ENCODE results near the gene ADARB2. TPM values are rescaled to one million over a fixed set of nuclear protein-coding genes. Genes with fewer than 3 reads are reported as not detected.

The ADARB2 gene
- total RNA-seq, 2 donors from 2014 or later = 1.1 to 1.8 TPM

DNA sequence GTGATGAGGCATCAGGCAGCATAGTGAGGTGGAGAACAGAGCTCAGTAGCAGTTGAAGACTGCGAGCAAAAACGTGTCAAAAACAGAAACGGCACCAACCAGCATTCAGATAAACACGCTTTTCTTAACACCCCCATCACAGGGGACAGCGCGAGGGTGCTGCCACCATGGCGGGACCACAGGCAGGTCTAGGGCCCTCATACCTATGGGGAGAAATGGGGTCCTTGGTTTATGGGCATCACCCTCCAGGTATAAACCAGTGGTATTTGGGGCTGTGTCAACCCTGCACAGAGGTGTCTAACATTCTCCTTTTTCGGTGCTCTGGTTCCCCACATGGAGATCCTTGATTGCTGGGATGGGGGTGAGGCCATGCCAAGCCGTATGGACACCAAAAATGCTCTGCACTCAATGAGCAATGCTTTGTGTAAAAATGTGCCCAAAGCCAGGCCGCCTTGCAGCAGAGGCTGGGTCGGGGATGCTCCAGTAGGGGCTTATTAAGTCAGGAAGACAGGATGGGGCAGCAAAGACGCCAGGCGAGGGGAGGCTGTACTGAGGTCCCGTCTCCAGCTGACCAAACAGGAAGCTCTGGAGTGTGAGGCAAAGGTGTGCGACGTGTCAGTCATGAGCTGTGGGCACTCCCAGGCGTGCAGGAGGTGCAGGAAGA, 489.6 kb downstream of the ADARB2 start:
- TF ChIP-seq, protein P1, sequence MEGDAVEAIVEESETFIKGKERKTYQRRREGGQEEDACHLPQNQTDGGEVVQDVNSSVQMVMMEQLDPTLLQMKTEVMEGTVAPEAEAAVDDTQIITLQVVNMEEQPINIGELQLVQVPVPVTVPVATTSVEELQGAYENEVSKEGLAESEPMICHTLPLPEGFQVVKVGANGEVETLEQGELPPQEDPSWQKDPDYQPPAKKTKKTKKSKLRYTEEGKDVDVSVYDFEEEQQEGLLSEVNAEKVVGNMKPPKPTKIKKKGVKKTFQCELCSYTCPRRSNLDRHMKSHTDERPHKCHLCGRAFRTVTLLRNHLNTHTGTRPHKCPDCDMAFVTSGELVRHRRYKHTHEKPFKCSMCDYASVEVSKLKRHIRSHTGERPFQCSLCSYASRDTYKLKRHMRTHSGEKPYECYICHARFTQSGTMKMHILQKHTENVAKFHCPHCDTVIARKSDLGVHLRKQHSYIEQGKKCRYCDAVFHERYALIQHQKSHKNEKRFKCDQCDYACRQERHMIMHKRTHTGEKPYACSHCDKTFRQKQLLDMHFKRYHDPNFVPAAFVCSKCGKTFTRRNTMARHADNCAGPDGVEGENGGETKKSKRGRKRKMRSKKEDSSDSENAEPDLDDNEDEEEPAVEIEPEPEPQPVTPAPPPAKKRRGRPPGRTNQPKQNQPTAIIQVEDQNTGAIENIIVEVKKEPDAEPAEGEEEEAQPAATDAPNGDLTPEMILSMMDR (conservative IDR thresholded peaks at IDR 0.05) = no peak
- H3K4me1 Mint-ChIP-seq = no peaks in the 10 kb centered on the region
- no peaks in the 10 kb centered on the region for H3K36me3 Mint-ChIP-seq (ENCODE audit: low read depth)
- no peak overlapping the region for H3K9ac ChIP-seq (ENCODE audit: extremely low read depth, low read length, poor library complexity, severe bottlenecking)
- no peak overlapping the region for H3K4me3 ChIP-seq (ENCODE audit: low read length)
- no peaks in the 10 kb centered on the region for H3K36me3 ChIP-seq (ENCODE audit: control insufficient read depth, insufficient read depth, low read length)
- no peak overlapping the region for H3K27ac Mint-ChIP-seq
- DNase-seq = no peak
- H3K27ac ChIP-seq (ENCODE audit: low read depth, low read length) = no peak overlapping the region
- H3K4me3 Mint-ChIP-seq = no peak overlapping the region
- H3K27me3 Mint-ChIP-seq (ENCODE audit: insufficient read depth) = no peaks in the 10 kb centered on the region
- peaks cover 2% of the 10 kb centered on the region for H3K9me3 Mint-ChIP-seq
- WGBS, 2 experiments (ENCODE audit: insufficient coverage in 1 of 2, insufficient read length in 1 of 2) = 92 to 98% methylated on average over 11 to 17 of the region's 17 CpGs
- H3K9me3 ChIP-seq (ENCODE audit: control insufficient read depth, low read length) = no peaks in the 10 kb centered on the region
- H3K4me1 ChIP-seq (ENCODE audit: control insufficient read depth, insufficient read depth, low read length) = no peaks in the 10 kb centered on the region
- H3K27me3 ChIP-seq (ENCODE audit: control insufficient read depth, insufficient read depth, low read length, poor library complexity, severe bottlenecking) = no peaks in the 10 kb centered on the region

DNA sequence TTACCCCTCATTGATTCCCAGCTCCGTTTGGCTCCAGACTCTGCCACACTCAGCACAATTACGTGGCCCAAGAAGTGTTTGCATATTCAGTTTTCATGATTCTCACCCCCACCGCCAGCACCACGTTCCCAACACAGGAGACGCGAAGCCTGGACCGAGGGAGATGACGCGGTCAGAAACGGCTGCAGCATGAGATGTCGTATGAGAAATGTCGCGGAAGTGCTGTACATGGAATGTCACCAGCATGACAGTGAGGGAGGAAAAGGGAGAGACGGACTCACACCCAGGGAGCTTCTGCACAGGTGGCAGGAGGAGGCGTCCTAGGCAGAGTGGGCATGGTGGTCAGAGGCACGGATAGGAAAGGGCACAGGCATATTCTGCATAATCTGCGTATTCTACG, 492.8 kb downstream of the ADARB2 start:
- peak; percentile 41 for DNase-seq
- Mint-ChIP-seq H3K4me3 (no peak overlapping the region), H3K4me1 (peaks cover 2% of the 10 kb centered on the region), H3K36me3 (ENCODE audit: low read depth) (no peaks in the 10 kb centered on the region), H3K27me3 (ENCODE audit: insufficient read depth) (no peaks in the 10 kb centered on the region), H3K9me3 (peaks cover 14% of the 10 kb centered on the region), H3K27ac (no peak overlapping the region)
- Histone ChIP-seq H3K27ac (ENCODE audit: low read depth, low read length) (no peak overlapping the region), H3K36me3 (ENCODE audit: control insufficient read depth, insufficient read depth, low read length) (no peaks in the 10 kb centered on the region), H3K4me1 (ENCODE audit: control insufficient read depth, insufficient read depth, low read length) (peaks cover 6% of the 10 kb centered on the region), H3K27me3 (ENCODE audit: control insufficient read depth, insufficient read depth, low read length, poor library complexity, severe bottlenecking) (no peaks in the 10 kb centered on the region), H3K9me3 (ENCODE audit: control insufficient read depth, low read length) (no peaks in the 10 kb centered on the region), H3K4me3 (ENCODE audit: low read length) (no peak overlapping the region), H3K9ac (ENCODE audit: extremely low read depth, low read length, poor library complexity, severe bottlenecking) (no peak overlapping the region)
- 93 to 97% methylated on average over 17 to 18 of the region's 18 CpGs for WGBS, 2 experiments (ENCODE audit: insufficient coverage in 1 of 2, insufficient read length in 1 of 2)
- TF ChIP-seq, protein P1 (conservative IDR thresholded peaks at IDR 0.05) = no peak

DNA sequence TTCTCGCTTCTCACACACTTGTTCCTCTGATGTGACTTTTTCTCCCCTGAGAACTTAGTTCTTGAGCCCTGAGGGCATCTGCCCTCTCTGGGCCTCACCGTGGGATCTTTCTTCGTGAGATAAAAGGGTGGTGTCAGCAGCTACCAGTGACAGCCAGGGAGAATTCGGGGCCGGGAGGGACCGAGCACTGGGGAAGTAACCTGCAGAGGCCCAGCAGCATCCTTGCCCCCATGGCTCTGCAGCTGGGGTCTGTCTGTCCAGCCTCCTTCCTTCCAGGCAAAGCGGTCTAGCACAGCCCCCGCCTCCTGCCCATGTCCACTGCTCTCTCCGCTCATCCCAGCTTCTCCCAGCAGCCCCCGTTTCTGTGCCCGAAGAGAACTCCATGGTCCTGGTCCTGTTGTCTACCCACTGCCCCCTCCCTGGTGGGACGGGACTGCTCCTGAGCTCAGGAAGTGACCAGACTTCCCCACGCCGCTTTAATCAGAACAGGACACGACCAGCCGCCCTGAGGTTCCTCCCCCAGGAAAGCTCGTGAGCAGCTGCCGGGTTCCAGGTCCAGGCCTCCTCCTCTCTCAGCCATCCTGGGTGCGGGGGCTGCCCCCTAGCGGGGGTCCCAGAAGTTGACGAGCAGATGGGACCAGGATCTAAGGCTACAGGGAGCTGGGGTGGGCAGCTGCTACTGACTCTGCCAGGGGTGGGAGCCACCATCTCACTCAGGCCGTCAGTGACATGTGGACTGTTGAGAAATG, 493.7 kb downstream of the ADARB2 start:
- 83 to 86% methylated on average over 7 to 22 of the region's 22 CpGs for WGBS, 2 experiments (ENCODE audit: insufficient coverage in 1 of 2, insufficient read length in 1 of 2)
- H3K4me3 ChIP-seq (ENCODE audit: low read length) = no peak overlapping the region
- H3K9me3 ChIP-seq (ENCODE audit: control insufficient read depth, low read length) = no peaks in the 10 kb centered on the region
- Mint-ChIP-seq H3K4me1 (peaks cover 2% of the 10 kb centered on the region), H3K4me3 (no peak overlapping the region), H3K9me3 (peaks cover 14% of the 10 kb centered on the region), H3K36me3 (ENCODE audit: low read depth) (no peaks in the 10 kb centered on the region), H3K27me3 (ENCODE audit: insufficient read depth) (no peaks in the 10 kb centered on the region), H3K27ac (no peak overlapping the region)
- peaks cover 6% of the 10 kb centered on the region for H3K4me1 ChIP-seq (ENCODE audit: control insufficient read depth, insufficient read depth, low read length)
- TF ChIP-seq, protein P1 (conservative IDR thresholded peaks at IDR 0.05) = peak; percentile 69
- no peaks in the 10 kb centered on the region for H3K36me3 ChIP-seq (ENCODE audit: control insufficient read depth, insufficient read depth, low read length)
- H3K27me3 ChIP-seq (ENCODE audit: control insufficient read depth, insufficient read depth, low read length, poor library complexity, severe bottlenecking) = no peaks in the 10 kb centered on the region
- H3K27ac ChIP-seq (ENCODE audit: low read depth, low read length) = no peak overlapping the region
- DNase-seq = peak; percentile 89
- no peak overlapping the region for H3K9ac ChIP-seq (ENCODE audit: extremely low read depth, low read length, poor library complexity, severe bottlenecking)
